ENCODE measurements around the gene SPTBN1. TPM values are rescaled to one million over a fixed set of nuclear protein-coding genes. Genes with fewer than 3 reads are reported as not detected.

The SPTBN1 gene
- total RNA-seq, 1 donor from 2014 or later = 983 TPM

DNA sequence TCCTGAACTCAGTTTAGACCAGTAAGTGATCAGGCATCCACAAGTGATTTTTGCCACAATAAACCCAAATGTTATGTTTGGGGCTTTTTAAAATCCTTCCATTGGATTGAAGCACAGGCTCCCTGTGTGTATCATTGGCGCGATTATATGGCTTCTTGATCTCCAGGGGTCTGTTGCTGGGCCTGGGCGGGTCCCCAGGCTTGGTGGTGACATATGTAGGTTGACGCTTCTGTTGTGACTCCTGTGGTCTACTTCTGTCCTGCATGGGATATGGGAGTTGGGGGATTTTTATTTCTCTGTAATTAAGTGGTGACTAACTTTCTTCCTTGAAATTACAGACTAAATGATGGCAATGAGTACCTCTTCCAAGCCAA lies 211.1 kb downstream of the SPTBN1 start:
- peak overlapping the region; percentile 79 for H3K4me3 Mint-ChIP-seq (ENCODE audit: unreplicated experiment)
- no peak for DNase-seq (ENCODE audit: low spot score)
- TF ChIP-seq, protein P1, sequence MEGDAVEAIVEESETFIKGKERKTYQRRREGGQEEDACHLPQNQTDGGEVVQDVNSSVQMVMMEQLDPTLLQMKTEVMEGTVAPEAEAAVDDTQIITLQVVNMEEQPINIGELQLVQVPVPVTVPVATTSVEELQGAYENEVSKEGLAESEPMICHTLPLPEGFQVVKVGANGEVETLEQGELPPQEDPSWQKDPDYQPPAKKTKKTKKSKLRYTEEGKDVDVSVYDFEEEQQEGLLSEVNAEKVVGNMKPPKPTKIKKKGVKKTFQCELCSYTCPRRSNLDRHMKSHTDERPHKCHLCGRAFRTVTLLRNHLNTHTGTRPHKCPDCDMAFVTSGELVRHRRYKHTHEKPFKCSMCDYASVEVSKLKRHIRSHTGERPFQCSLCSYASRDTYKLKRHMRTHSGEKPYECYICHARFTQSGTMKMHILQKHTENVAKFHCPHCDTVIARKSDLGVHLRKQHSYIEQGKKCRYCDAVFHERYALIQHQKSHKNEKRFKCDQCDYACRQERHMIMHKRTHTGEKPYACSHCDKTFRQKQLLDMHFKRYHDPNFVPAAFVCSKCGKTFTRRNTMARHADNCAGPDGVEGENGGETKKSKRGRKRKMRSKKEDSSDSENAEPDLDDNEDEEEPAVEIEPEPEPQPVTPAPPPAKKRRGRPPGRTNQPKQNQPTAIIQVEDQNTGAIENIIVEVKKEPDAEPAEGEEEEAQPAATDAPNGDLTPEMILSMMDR (IDR thresholded peaks at IDR 0.05; ENCODE audit: unreplicated experiment) = no peak
- H3K27me3 Mint-ChIP-seq (ENCODE audit: unreplicated experiment) = peaks cover 67% of the 10 kb centered on the region
- peaks cover 89% of the 10 kb centered on the region for H3K36me3 Mint-ChIP-seq (ENCODE audit: low read depth, unreplicated experiment)
- no peaks in the 10 kb centered on the region for H3K9me3 Mint-ChIP-seq (ENCODE audit: unreplicated experiment)
- peak overlapping the region; percentile 82 for H3K27ac Mint-ChIP-seq (ENCODE audit: unreplicated experiment)
- peaks cover 45% of the 10 kb centered on the region for H3K4me1 Mint-ChIP-seq (ENCODE audit: unreplicated experiment)

DNA sequence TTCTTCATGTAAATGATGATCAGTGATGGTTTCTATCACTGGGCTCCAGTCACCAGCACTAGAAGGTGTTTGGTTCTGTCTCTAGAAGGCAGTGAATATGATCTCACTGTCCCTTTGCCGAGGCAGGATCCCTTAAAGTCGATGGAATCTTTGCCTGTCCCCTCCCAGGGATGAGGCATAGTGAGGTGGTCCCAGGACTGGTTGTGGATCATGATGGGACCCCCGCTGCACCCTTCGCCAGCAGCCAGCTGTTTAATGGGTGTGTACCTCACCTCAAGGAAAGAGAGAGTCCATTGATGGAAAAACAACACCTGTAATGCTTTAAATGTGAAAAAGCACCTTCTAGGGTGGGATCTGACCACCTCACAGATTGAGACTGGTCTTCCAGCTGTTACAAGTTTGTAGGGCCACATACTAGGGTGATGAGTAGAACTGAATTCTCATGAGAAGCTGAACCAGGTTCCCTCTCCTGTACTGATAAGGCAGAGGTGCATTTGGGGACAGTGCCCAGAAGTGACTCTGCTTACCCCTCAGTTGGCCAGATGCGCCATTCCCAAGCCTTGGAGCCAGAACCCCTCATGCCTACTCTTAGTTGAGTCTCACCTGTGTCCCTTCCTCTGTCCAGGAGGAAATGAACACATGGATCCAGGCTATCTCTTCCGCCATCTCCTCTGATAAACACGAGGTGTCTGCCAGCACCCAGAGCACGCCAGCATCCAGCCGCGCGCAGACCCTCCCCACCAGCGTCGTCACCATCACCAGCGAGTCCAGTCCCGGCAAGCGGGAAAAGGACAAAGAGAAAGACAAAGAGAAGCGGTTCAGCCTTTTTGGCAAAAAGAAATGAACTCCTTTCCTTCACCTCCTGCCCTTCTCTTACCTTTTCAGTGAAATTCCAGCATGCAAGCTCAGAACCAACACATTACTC lies 211.9 kb downstream of the SPTBN1 start:
- H3K27me3 Mint-ChIP-seq (ENCODE audit: unreplicated experiment) = peaks cover 60% of the 10 kb centered on the region
- peaks cover 51% of the 10 kb centered on the region for H3K4me1 Mint-ChIP-seq (ENCODE audit: unreplicated experiment)
- no peaks in the 10 kb centered on the region for H3K9me3 Mint-ChIP-seq (ENCODE audit: unreplicated experiment)
- H3K27ac Mint-ChIP-seq (ENCODE audit: unreplicated experiment) = peak overlapping the region; percentile 82
- peaks cover 89% of the 10 kb centered on the region for H3K36me3 Mint-ChIP-seq (ENCODE audit: low read depth, unreplicated experiment)
- TF ChIP-seq, protein P1 (IDR thresholded peaks at IDR 0.05; ENCODE audit: unreplicated experiment) = no peak
- H3K4me3 Mint-ChIP-seq (ENCODE audit: unreplicated experiment) = peak overlapping the region; percentile 84
- no peak for DNase-seq (ENCODE audit: low spot score)

DNA sequence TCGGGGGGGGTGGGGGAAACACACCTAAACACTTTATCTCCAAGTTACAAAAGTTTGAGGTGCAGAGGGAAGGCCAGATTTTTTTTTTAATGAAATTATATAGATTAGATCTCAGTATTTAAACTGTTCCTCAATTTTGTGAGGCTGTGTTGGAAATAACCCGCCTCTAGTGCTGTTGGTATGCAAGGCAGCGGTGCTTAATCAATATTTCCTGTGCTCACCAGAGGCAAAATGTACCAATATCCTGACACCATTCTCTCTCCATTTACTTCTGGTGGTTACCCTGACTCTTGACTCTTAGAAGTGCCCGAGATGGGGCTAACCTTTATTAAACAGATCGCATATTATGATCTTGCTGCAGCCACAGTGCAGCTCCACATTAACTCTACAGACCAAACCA lies 212.6 kb downstream of the SPTBN1 start:
- H3K4me1 Mint-ChIP-seq (ENCODE audit: unreplicated experiment) = peaks cover 52% of the 10 kb centered on the region
- H3K27ac Mint-ChIP-seq (ENCODE audit: unreplicated experiment) = no peak overlapping the region
- H3K9me3 Mint-ChIP-seq (ENCODE audit: unreplicated experiment) = no peaks in the 10 kb centered on the region
- H3K27me3 Mint-ChIP-seq (ENCODE audit: unreplicated experiment) = peaks cover 56% of the 10 kb centered on the region
- peak overlapping the region; percentile 84 for H3K4me3 Mint-ChIP-seq (ENCODE audit: unreplicated experiment)
- no peak for DNase-seq (ENCODE audit: low spot score)
- TF ChIP-seq, protein P1 (IDR thresholded peaks at IDR 0.05; ENCODE audit: unreplicated experiment) = no peak
- H3K36me3 Mint-ChIP-seq (ENCODE audit: low read depth, unreplicated experiment) = peaks cover 86% of the 10 kb centered on the region

DNA sequence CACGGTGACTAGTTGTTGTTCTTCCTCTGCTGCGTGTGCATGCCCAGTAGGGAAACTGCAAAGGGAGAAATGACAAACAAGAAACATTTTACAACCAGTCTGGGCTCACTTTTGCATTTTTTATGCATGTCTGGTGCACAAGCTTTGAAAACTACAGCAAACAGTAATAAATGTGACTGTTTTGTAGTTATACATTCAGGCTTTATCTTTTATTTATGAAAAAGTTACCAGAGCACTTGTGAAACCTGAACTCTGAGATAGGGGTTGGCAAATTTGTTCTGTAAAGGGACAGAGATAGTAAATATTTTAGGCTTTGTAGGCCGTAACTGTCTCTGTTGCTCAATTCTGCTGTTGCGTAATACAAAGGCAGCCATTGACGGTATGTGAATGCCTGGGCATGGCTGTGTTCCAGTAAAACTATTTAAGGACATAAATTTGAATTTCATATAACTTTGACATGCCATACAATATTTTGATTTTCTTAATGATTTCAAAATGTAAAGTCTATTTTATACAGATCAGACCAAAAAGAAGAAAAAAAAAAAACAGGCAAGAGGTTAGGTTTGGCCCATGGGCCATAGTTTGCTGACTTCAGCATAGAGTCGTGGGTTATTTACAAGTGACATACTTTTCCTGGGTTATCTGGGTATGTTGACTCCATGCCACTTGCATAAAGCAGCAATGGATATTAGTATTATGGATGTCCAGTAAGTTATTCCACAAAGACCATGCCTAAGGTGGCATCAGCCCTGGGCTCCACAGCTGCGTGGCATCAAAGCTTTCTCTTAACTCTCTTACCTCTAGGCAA lies 213.8 kb downstream of the SPTBN1 start:
- H3K27ac Mint-ChIP-seq (ENCODE audit: unreplicated experiment) = peak overlapping the region; percentile 58
- peak overlapping the region; percentile 84 for H3K4me3 Mint-ChIP-seq (ENCODE audit: unreplicated experiment)
- peaks cover 50% of the 10 kb centered on the region for H3K27me3 Mint-ChIP-seq (ENCODE audit: unreplicated experiment)
- H3K36me3 Mint-ChIP-seq (ENCODE audit: low read depth, unreplicated experiment) = peaks cover 75% of the 10 kb centered on the region
- H3K9me3 Mint-ChIP-seq (ENCODE audit: unreplicated experiment) = no peaks in the 10 kb centered on the region
- H3K4me1 Mint-ChIP-seq (ENCODE audit: unreplicated experiment) = peaks cover 57% of the 10 kb centered on the region
- DNase-seq (ENCODE audit: low spot score) = no peak
- TF ChIP-seq, protein P1 (IDR thresholded peaks at IDR 0.05; ENCODE audit: unreplicated experiment) = no peak

All from endothelial cell (in vitro differentiated cells).